H9 (cell line): ENCODE data around the gene ATP8A1. TPM values are rescaled to one million over a fixed set of nuclear protein-coding genes. Genes with fewer than 3 reads are reported as not detected.

Source experiments
- DNase-seq: peaks from one replicate; pipeline ENCODE4 v3.0.0-alpha.2; 2017
- H2AFZ ChIP-seq: one replicate; pipeline ENCODE4 v1.6.1; 2013; ENCODE audit warnings: mild to moderate bottlenecking, low read length, control low read depth, moderate library complexity
- H2AK5ac ChIP-seq: 2 replicates; pipeline ENCODE4 v1.6.1; 2013; ENCODE audit warnings: low read length, control low read depth, mixed read lengths; ENCODE audit not compliant: insufficient read length
- H2BK120ac ChIP-seq: one replicate; pipeline ENCODE4 v1.6.1; 2013; ENCODE audit warnings: low read depth, mild to moderate bottlenecking, low read length, control low read depth, inconsistent platforms; ENCODE audit not compliant: poor library complexity, severe bottlenecking
- H2BK12ac ChIP-seq: 2 replicates; pipeline ENCODE4 v1.6.1; 2013; ENCODE audit warnings: low read length, control low read depth, mixed read lengths, low read depth; ENCODE audit not compliant: insufficient read length
- H2BK15ac ChIP-seq: 2 replicates; pipeline ENCODE4 v1.6.1; 2013; ENCODE audit warnings: low read depth, low read length, control low read depth
- H2BK20ac ChIP-seq: one replicate; pipeline ENCODE4 v1.6.1; 2013; ENCODE audit warnings: low read depth, mild to moderate bottlenecking, low read length, control low read depth, inconsistent platforms; ENCODE audit not compliant: poor library complexity, severe bottlenecking
- H2BK5ac ChIP-seq: 2 replicates; pipeline ENCODE4 v1.6.1; 2013; ENCODE audit warnings: low read length, control low read depth, mixed read lengths; ENCODE audit not compliant: insufficient read length
- H3K14ac ChIP-seq: 2 replicates; pipeline ENCODE4 v1.6.1; 2013; ENCODE audit warnings: low read length, control low read depth; ENCODE audit not compliant: insufficient read depth
- H3K18ac ChIP-seq: 2 replicates; pipeline ENCODE4 v1.6.1; 2013; ENCODE audit warnings: low read depth, mild to moderate bottlenecking, mixed read lengths, low read length, control low read depth; ENCODE audit not compliant: insufficient read length
- H3K23ac ChIP-seq: 2 replicates; pipeline ENCODE4 v1.6.1; 2013; ENCODE audit warnings: low read length, control low read depth, mixed read lengths, low read depth; ENCODE audit not compliant: insufficient read length
- H3K23me2 ChIP-seq: 2 replicates; pipeline ENCODE4 v1.6.1; 2013; ENCODE audit warnings: low read depth, mild to moderate bottlenecking, mixed read lengths, low read length, control low read depth; ENCODE audit not compliant: insufficient read length, poor library complexity, severe bottlenecking
- H3K27ac ChIP-seq: 2 replicates; pipeline ENCODE4 v1.5.1; 2013; ENCODE audit warnings: low read length, control low read depth, mixed read lengths, low read depth; ENCODE audit not compliant: insufficient read length
- H3K27me3 ChIP-seq: 2 replicates; pipeline ENCODE4 v1.6.1; 2013; ENCODE audit warnings: low read length, control low read depth, inconsistent platforms; ENCODE audit not compliant: insufficient read depth
- H3K4ac ChIP-seq: 2 replicates; pipeline ENCODE4 v1.6.1; 2013; ENCODE audit warnings: low read depth, mild to moderate bottlenecking, control low read depth, inconsistent platforms, low read length, moderate library complexity
- H3K4me1 ChIP-seq: 2 replicates; pipeline ENCODE4 v1.6.1; 2013; ENCODE audit warnings: low read length, control low read depth, inconsistent platforms; ENCODE audit not compliant: insufficient read depth
- H3K4me2 ChIP-seq: 2 replicates; pipeline ENCODE4 v1.6.1; 2013; ENCODE audit warnings: low read length, control low read depth, mixed read lengths; ENCODE audit not compliant: insufficient read length, insufficient read depth
- H3K56ac ChIP-seq: 2 replicates; pipeline ENCODE4 v1.6.1; 2013; ENCODE audit warnings: low read depth, mild to moderate bottlenecking, mixed read lengths, low read length, control low read depth; ENCODE audit not compliant: insufficient read length
- H3K79me1 ChIP-seq: 2 replicates; pipeline ENCODE4 v1.6.1; 2013; ENCODE audit warnings: low read depth, mild to moderate bottlenecking, moderate library complexity, low read length, control low read depth, inconsistent platforms; ENCODE audit not compliant: insufficient read depth, poor library complexity, severe bottlenecking
- H3K79me2 ChIP-seq: 2 replicates; pipeline ENCODE4 v1.6.1; 2013; ENCODE audit warnings: low read length, control low read depth, inconsistent platforms; ENCODE audit not compliant: insufficient read depth
- H3K9ac ChIP-seq: 2 replicates; pipeline ENCODE4 v1.6.1; 2013; ENCODE audit warnings: low read length, control low read depth, mixed read lengths; ENCODE audit not compliant: insufficient read length; ENCODE audit errors: extremely low read depth
- H3K9me3 ChIP-seq: one replicate; pipeline ENCODE4 v1.6.1; 2013; ENCODE audit warnings: low read depth, low read length, inconsistent platforms; ENCODE audit not compliant: control insufficient read depth
- H3T11ph ChIP-seq: one replicate; pipeline ENCODE4 v1.6.1; 2013; ENCODE audit warnings: mild to moderate bottlenecking, low read length, control low read depth, inconsistent platforms
- H4K20me1 ChIP-seq: one replicate; pipeline ENCODE4 v1.6.1; 2013; ENCODE audit not compliant: control insufficient read depth, insufficient read length, insufficient read depth
- H4K5ac ChIP-seq: 2 replicates; pipeline ENCODE4 v1.6.1; 2013; ENCODE audit warnings: low read depth, mild to moderate bottlenecking, mixed read lengths, low read length, control low read depth; ENCODE audit not compliant: insufficient read length
- H4K8ac ChIP-seq: replicated peaks from 2 replicates; pipeline ENCODE4 v1.6.1; 2013; ENCODE audit warnings: low read length, control low read depth, mixed read lengths, low read depth; ENCODE audit not compliant: insufficient read length
- H4K91ac ChIP-seq: 2 replicates; pipeline ENCODE4 v1.6.1; 2013; ENCODE audit warnings: low read depth, mild to moderate bottlenecking, moderate library complexity, mixed read lengths, low read length, control low read depth; ENCODE audit not compliant: insufficient read length
- H3K27ac Mint-ChIP-seq, 3 experiments: 2 replicates in 2 of 3; 3 replicates in 1 of 3; pipeline ENCODE4 v1.8.0; 2020 to 2021; ENCODE audit warnings: mixed read lengths in 3 of 3, mild to moderate bottlenecking in 1 of 3, moderate library complexity in 1 of 3
- H3K27me3 Mint-ChIP-seq: 2 replicates; pipeline ENCODE4 v1.8.0; 2021; ENCODE audit warnings: low read depth, mild to moderate bottlenecking, moderate library complexity, mixed read lengths
- H3K36me3 Mint-ChIP-seq, 3 experiments: 2 replicates in 2 of 3; 3 replicates in 1 of 3; pipeline ENCODE4 v1.8.0; 2020 to 2021; ENCODE audit warnings: low read depth in 3 of 3, mixed read lengths in 3 of 3; ENCODE audit not compliant: insufficient read depth in 1 of 3
- H3K4me1 Mint-ChIP-seq, 2 experiments: 2 replicates each; pipeline ENCODE4 v1.8.0; 2020; ENCODE audit warnings: mixed read lengths in 2 of 2
- H3K4me3 Mint-ChIP-seq, 2 experiments: 2 replicates in 1 of 2; 3 replicates in 1 of 2; pipeline ENCODE4 v1.8.0; 2020 to 2021; ENCODE audit warnings: mild to moderate bottlenecking in 2 of 2, mixed read lengths in 2 of 2, moderate library complexity in 1 of 2
- H3K9me3 Mint-ChIP-seq, 2 experiments: 2 replicates in 1 of 2; 3 replicates in 1 of 2; pipeline ENCODE4 v1.8.0; 2020; ENCODE audit warnings: mild to moderate bottlenecking in 2 of 2, mixed read lengths in 2 of 2, moderate library complexity in 1 of 2
- CTCF ChIP-seq: fragments of 200-600 bp; sonication (generic); conservative IDR thresholded peaks from 3 replicates; pipeline ENCODE4 v1.8.0; 2021; ENCODE audit warnings: antibody characterized with exemption, mild to moderate bottlenecking
- WGBS: extraction: QIAGEN DNeasy Blood & Tissue Kit; methylation state at CpG from one replicate; pipeline ENCODE4 v1.1.7; 2013; ENCODE audit warnings: missing lambda C conversion rate, low lambda C conversion rate, mixed read lengths; ENCODE audit not compliant: insufficient read length; ENCODE audit errors: extremely low coverage; 5-methylcytosine and 5-hydroxymethylcytosine counted together
- total RNA-seq: library from RNA; stranded (reverse); gene quantifications from 2 replicates; pipeline ENCODE4 v1.2.1, GENCODE V29; 2021

The ATP8A1 gene
- total RNA-seq, 1 experiment from 2014 or later, result 5.1 TPM

- H3K56ac ChIP-seq, result no peak overlapping the region
- H3K23ac ChIP-seq, result no peak overlapping the region
- Mint-ChIP-seq H3K27me3 (peaks cover 71% of the 10 kb centered on the region), H3K36me3 (no peaks in the 10 kb centered on the region), H3K4me1 (peaks cover 34 to 43% of the 10 kb centered on the region in 2 experiments), H3K9me3 (no peaks in the 10 kb centered on the region), H3K27ac (no peak overlapping the region; a peak in 1 of 7 replicates), H3K4me3 (no peak overlapping the region)
- DNase-seq, result no peak
- no peak overlapping the region for H3T11ph ChIP-seq
- WGBS, result no CpG with 5 or more reads among the region's 4 CpGs
- H3K9me3 ChIP-seq, result no peaks in the 10 kb centered on the region
- H3K79me2 ChIP-seq, result no peaks in the 10 kb centered on the region
- TF ChIP-seq CTCF, result no peak
- H2AK5ac ChIP-seq, result no peak overlapping the region
- H3K27ac ChIP-seq, result no peak overlapping the region
- no peak overlapping the region for H2BK15ac ChIP-seq
- H3K9ac ChIP-seq, result no peak overlapping the region
- no peak overlapping the region for H3K4ac ChIP-seq
- H2BK5ac ChIP-seq, result no peak overlapping the region
- H4K20me1 ChIP-seq, result no peaks in the 10 kb centered on the region
- H4K91ac ChIP-seq, result no peak overlapping the region
- H2BK120ac ChIP-seq, result no peak overlapping the region
- H3K14ac ChIP-seq, result no peak overlapping the region
- no peak overlapping the region for H2AFZ ChIP-seq
- H4K8ac ChIP-seq, result no peak overlapping the region
- H3K18ac ChIP-seq, result no peak overlapping the region
- H4K5ac ChIP-seq, result no peak overlapping the region
- no peak overlapping the region for H2BK12ac ChIP-seq
- peaks cover 9% of the 10 kb centered on the region for H3K23me2 ChIP-seq
- no peaks in the 10 kb centered on the region for H3K4me1 ChIP-seq
- H3K4me2 ChIP-seq, result no peak overlapping the region
- H3K27me3 ChIP-seq, result peaks cover 14% of the 10 kb centered on the region
- H3K79me1 ChIP-seq, result no peaks in the 10 kb centered on the region
- no peak overlapping the region for H2BK20ac ChIP-seq
Measured at GRCh38 chr4:42392436-42392835, 264.5 kb downstream of the ATP8A1 start.
